GM12874 (cell line): ENCODE results near the gene SLC9A1.

Experiments
- TF ChIP-seq, protein P1 (sequence below): IDR thresholded peaks from 2 replicates; pipeline ENCODE4 v1.5.1; 2011; ENCODE audit warnings: low read depth, mild to moderate bottlenecking, control low read depth, low read length, moderate library complexity; ENCODE audit not compliant: insufficient read depth

SLC9A1 gene

DNA sequence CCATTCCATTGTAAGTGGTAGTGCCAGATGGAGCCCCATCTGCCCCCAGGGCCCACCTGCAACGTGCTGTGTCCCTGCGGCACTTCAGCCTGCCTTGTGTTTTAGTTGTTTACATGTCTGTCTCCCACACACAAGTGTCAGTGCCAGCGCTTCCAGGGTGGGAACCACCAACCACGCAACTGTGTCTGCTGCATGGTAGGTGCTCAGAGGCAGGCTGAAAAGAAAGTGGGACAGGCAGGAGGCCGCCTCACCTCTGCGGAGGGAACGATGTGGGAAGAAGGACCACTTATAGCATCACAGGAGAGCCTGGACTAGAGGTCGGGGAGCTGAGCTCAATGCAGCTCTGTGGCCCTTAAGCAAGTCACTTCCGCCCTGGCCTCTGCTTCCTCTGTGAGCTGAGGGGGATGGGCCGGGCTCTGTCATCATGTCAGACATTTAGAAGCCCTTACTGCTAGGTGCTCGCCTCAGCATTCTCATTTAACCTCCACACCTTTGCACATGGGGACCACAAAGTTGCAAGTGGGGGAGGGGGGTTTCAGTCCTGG lies 17.9 kb downstream of the SLC9A1 start:
- TF ChIP-seq, protein P1, sequence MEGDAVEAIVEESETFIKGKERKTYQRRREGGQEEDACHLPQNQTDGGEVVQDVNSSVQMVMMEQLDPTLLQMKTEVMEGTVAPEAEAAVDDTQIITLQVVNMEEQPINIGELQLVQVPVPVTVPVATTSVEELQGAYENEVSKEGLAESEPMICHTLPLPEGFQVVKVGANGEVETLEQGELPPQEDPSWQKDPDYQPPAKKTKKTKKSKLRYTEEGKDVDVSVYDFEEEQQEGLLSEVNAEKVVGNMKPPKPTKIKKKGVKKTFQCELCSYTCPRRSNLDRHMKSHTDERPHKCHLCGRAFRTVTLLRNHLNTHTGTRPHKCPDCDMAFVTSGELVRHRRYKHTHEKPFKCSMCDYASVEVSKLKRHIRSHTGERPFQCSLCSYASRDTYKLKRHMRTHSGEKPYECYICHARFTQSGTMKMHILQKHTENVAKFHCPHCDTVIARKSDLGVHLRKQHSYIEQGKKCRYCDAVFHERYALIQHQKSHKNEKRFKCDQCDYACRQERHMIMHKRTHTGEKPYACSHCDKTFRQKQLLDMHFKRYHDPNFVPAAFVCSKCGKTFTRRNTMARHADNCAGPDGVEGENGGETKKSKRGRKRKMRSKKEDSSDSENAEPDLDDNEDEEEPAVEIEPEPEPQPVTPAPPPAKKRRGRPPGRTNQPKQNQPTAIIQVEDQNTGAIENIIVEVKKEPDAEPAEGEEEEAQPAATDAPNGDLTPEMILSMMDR = no peak

DNA sequence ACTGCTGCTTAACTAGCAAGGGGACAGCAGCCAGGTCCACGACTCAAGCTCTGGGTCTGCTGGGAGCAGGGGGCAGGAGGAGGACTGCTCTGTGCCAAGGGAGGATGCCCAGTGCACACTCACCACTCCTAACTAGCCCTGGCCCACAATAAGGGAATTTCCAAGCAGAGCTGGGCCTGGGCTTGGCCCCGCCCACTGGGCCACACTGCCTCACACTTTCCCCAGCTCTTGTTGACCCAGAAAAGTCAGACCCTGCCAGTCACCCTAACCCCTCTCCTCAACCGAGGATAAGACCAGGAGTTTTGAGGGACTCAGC lies 18.7 kb downstream of the SLC9A1 start:
- TF ChIP-seq, protein P1 = no peak

DNA sequence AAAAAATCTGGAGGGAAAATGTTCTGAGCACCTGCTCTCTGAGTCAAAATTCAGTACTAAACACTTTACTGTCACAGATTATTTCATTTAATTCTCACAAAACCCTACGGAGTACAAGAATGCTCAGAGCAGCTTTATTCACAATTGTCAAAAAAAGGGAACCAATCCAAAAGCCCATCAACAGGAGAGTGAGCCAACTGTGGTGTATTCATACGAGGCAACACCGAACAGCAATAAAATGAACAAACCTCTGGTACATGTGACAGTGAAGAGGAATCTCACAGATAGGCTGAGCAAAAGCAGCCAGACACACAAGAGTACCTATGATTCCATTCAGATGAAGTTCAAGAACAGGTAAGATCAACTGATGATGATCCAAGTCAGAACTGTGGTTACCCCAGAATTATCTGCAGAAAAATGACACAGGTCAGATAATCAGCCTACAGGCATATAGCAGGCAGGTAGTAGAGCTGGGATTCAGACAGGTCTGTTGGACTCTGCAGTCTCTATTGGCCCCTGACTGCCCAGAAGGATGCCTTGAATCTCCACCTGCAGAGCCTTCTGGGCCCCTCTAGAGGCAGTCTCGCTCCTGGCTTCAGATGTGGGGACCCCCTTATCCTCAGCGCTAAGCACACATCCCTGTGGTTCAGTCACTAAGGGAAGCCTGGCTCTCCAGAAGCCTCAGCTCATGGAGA lies 19.2 kb downstream of the SLC9A1 start:
- TF ChIP-seq, protein P1 = peak; percentile 40; the same call in 1 of the 2 replicates

DNA sequence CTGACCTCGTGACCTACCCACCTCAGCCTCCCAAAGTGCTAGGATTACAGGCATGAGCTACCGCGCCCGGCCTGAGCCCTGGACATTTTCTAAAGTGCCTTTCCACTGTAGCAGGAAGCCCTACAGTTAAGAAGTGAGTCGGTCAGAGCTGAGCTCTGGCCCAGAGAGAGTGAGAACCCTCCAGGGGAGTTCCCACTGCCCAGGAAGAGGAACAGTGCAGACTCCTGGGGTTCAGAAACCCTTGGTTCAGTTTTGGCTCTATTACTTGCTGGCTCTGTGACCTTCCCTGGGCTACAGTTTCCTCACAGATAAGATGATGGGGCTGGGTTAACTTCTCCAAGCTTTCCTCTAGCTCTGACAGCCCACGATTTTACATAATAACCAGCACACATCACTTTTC lies 20.9 kb downstream of the SLC9A1 start:
- TF ChIP-seq, protein P1 = no peak

DNA sequence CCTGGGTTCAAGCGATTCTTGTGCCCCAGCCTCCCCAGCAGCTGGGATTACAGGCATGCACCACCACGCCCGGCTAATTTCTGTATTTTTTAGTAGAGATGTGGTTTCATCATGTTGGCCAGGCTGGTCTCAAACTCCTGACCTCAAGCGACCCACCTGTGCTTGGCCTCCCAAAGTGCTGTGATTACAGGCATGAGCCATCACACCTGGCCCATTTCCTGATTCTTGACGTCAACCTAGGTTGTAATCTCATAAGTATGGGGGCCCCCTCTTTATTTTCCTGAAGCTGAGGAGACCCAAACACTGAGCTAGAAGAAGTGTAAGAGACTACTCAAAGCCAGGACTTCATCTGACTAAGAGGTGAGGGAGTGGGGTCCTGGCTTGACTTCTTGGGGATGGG lies 21.8 kb downstream of the SLC9A1 start:
- TF ChIP-seq, protein P1 = no peak

DNA sequence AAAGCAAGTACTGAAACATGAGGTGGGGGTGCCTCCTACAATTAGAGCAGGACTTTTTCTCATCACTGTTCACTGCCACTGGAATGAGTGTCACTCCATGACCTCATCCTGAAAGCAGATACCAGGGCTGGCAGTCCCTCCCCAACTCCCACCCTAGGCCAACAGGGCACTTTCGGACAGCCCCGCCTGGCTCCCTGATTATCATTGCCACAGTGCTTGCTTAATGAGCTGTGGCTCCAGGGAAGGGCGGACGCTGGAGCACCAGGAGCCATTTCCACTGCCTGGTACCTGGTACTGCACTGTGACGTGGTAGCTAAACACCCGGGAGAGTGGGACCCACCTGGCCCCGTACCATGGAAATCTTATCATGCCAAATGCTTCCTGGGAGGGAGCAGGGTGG lies 22.3 kb downstream of the SLC9A1 start:
- TF ChIP-seq, protein P1 = no peak

DNA sequence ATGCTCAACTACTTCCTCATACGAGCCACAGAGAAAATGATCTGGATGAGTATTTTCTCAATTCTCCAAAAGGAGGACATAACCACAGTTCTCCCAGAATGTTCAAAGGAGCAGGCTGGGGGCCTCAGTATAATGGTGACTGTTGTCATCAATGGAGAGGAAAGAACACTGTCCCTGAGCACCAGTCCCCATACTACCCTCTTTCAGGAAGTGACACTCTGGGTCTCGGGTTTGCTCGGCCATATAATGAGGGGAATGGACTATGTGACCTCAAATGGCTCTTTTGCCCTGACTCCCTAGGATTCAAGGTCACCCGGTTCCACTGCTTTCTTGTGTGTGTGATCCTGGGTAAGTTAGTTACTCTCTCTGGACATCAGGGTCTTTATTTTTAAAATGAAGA lies 22.8 kb downstream of the SLC9A1 start:
- TF ChIP-seq, protein P1 = no peak
